ENCODE measurements around the gene CLIP3.
"Not testable (repeated sequence)": the region's sequence is repeated elsewhere in the genome, so short reads cannot be mapped to it uniquely, and the experiment has no call there.

The CLIP3 gene

DNA sequence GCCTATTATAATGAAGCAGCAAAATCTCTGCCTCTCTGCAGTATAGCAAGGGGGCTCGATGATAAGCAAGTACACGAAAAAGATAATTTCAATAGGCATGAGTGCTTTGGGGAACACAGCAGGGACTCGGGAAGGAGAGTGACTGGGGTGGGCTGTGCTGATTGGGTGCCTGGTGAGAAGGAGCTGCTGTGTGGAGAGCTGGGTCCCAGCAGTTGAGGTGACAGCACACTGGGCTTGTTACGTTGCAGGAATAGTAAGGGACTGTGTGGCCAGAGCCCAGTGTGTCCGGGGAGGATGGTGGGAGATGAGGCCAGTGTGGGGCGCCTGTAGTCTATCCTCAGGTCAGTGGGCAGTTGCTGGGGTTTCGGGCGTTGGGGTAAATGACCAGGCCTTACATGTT lies 39.4 kb upstream of the CLIP3 start:
- Histone ChIP-seq H3K27ac (no peak overlapping the region), H3K4me3 (ENCODE audit: low read depth in 1 of 2, low read length in 1 of 2) (no peak overlapping the region), H3K4me1 (ENCODE audit: control insufficient read depth in 1 of 2, insufficient read depth in 1 of 2, low read depth in 1 of 2, low read length in 1 of 2) (no peaks in the 10 kb centered on the region), H3K36me3 (peaks cover 72% of the 10 kb centered on the region), H3K9me3 (no peaks in the 10 kb centered on the region), H3K27me3 (no peaks in the 10 kb centered on the region)
- TF ChIP-seq, protein P1, sequence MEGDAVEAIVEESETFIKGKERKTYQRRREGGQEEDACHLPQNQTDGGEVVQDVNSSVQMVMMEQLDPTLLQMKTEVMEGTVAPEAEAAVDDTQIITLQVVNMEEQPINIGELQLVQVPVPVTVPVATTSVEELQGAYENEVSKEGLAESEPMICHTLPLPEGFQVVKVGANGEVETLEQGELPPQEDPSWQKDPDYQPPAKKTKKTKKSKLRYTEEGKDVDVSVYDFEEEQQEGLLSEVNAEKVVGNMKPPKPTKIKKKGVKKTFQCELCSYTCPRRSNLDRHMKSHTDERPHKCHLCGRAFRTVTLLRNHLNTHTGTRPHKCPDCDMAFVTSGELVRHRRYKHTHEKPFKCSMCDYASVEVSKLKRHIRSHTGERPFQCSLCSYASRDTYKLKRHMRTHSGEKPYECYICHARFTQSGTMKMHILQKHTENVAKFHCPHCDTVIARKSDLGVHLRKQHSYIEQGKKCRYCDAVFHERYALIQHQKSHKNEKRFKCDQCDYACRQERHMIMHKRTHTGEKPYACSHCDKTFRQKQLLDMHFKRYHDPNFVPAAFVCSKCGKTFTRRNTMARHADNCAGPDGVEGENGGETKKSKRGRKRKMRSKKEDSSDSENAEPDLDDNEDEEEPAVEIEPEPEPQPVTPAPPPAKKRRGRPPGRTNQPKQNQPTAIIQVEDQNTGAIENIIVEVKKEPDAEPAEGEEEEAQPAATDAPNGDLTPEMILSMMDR (IDR thresholded peaks at IDR 0.05): no peak

DNA sequence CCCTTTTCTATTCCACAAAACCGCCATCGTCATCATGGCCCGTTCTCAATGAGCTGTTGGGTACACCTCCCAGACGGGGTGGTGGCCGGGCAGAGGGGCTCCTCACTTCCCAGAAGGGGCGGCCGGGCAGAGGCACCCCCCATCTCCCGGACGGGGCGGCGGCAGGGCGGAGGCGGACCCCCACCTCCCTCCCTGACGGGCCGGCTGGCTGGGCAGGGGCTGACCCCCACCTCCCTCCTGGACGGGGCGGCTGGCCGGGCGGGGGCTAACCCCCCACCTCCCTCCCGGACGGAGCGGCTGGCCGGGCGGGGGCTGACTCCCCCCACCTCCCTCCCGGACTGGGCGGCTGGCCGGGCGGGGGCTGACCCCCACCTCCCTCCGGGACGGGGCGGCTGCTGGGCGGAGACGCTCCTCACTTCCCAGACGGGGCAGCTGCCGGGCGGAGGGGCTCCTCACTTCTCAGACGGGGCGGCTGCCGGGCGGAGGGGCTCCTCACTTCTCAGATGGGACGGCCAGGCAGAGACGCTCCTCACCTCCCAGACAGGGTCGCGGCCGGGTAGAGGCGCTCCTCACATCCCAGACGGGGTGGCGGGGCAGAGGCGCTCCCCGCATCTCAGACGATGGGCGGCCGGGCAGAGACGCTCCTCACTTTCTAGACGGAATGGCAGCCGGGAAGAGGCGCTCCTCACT lies 36.3 kb upstream of the CLIP3 start:
- not testable (repeated sequence) for H3K27me3 ChIP-seq; H3K27ac ChIP-seq; H3K4me3 ChIP-seq (ENCODE audit: low read depth in 1 of 2, low read length in 1 of 2); H3K9me3 ChIP-seq; H3K4me1 ChIP-seq (ENCODE audit: control insufficient read depth in 1 of 2, insufficient read depth in 1 of 2, low read depth in 1 of 2, low read length in 1 of 2)
- H3K36me3 ChIP-seq: peaks cover 78% of the 10 kb centered on the region

DNA sequence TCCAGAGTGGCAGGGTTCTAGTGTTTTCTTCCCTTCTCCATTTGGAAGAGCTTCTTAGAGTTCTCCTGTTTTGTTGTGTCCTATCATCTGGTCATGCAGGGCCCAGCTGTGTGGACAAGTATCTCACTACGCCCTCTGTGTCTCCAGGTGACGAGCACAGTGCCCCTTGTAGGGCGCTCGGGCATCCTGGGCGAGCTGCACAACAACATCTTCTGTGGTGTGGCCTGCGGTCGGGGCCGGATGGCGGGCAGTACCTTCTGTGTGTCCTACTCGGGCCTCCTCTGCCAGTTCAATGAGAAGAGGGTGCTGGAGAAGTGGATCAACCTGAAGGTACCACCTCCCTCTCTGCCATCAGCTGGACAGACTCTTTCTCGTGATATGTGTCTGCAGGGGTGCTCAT lies 35.0 kb upstream of the CLIP3 start:
- TF ChIP-seq, protein P1 (IDR thresholded peaks at IDR 0.05): no peak
- H3K36me3 ChIP-seq: peaks cover 65% of the 10 kb centered on the region
- no peaks in the 10 kb centered on the region for H3K9me3 ChIP-seq
- no peak overlapping the region for H3K27ac ChIP-seq
- H3K27me3 ChIP-seq: no peaks in the 10 kb centered on the region
- no peaks in the 10 kb centered on the region for H3K4me1 ChIP-seq (ENCODE audit: control insufficient read depth in 1 of 2, insufficient read depth in 1 of 2, low read depth in 1 of 2, low read length in 1 of 2)
- no peak overlapping the region for H3K4me3 ChIP-seq (ENCODE audit: low read depth in 1 of 2, low read length in 1 of 2)

DNA sequence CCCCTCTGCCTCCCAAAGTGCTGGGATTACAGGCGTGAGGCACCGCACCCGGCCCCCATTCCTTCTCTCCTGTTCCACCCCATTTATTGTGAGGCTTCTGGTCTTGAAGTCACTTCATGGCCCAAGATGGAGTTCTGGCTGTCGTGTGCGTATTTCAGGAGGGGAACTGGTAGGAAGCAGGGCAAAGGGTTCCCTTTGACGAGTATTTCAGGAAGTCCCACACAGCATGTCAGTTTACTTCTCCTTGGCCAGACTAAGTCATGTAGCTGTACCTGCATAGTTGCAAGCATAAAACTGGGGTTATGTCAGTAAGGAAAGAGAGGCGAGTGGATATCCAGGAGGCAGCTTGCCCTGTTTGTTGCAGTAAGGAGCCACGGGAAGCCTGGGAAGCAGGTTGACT lies 32.2 kb upstream of the CLIP3 start:
- no peaks in the 10 kb centered on the region for H3K27me3 ChIP-seq
- H3K4me1 ChIP-seq (ENCODE audit: control insufficient read depth in 1 of 2, insufficient read depth in 1 of 2, low read depth in 1 of 2, low read length in 1 of 2): no peaks in the 10 kb centered on the region
- no peaks in the 10 kb centered on the region for H3K9me3 ChIP-seq
- no peak overlapping the region for H3K4me3 ChIP-seq (ENCODE audit: low read depth in 1 of 2, low read length in 1 of 2)
- H3K27ac ChIP-seq: no peak overlapping the region
- TF ChIP-seq, protein P1 (IDR thresholded peaks at IDR 0.05): no peak
- peaks cover 45% of the 10 kb centered on the region for H3K36me3 ChIP-seq

DNA sequence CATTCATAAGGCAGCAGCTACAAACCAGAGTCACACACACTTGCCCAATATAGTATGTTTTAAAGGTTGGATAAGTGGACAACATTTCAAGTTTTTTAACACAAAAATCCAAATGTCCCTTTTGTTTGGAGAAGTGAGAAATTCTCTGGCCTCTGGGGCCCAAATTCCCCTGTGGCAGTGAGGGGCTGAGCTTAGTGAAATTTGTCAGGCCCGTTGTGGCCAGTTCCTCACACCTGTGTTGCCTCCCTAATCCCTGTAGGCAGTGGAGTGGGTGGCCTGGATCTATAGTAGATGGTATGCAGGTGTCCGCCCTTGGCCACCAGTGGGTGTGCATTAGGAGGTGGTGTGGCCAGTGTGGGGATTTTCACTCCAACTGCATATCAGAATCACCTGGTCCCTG lies 28.7 kb upstream of the CLIP3 start:
- no peak overlapping the region for H3K27ac ChIP-seq
- TF ChIP-seq, protein P1 (IDR thresholded peaks at IDR 0.05): no peak

DNA sequence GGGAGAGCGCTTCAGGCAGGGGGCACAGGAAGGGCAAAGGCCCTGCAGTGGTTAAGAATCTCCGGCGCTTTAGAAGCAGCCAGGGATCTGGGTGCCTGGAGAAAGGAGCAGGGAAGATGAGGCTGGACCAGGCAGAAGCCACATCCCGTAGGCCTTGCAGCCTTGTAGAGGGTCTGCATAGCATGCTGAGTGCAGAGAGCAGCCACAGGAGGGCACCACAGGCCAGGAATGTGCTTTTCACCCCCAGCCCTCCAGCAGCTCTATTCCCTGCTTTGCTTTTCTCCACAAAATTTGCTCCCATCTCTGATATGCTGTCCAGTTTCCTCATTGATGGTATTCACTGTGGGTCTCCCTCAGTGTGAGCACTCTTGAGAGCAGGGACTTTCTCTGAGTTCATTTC lies 27.8 kb upstream of the CLIP3 start:
- peaks cover 4 to 6% of the 10 kb centered on the region in 2 experiments for H3K4me1 ChIP-seq (ENCODE audit: control insufficient read depth in 1 of 2, insufficient read depth in 1 of 2, low read depth in 1 of 2, low read length in 1 of 2)
- peaks cover 20% of the 10 kb centered on the region for H3K36me3 ChIP-seq
- TF ChIP-seq, protein P1 (IDR thresholded peaks at IDR 0.05): no peak
- H3K9me3 ChIP-seq: no peaks in the 10 kb centered on the region
- H3K27me3 ChIP-seq: no peaks in the 10 kb centered on the region
- H3K4me3 ChIP-seq (ENCODE audit: low read depth in 1 of 2, low read length in 1 of 2): no peak overlapping the region
- no peak overlapping the region for H3K27ac ChIP-seq

More for the DNA sequence above, 28.7 kb upstream of the CLIP3 start:
- peaks cover 30% of the 10 kb centered on the region for H3K36me3 ChIP-seq
- no peaks in the 10 kb centered on the region for H3K27me3 ChIP-seq
- no peaks in the 10 kb centered on the region for H3K9me3 ChIP-seq
- H3K4me1 ChIP-seq (ENCODE audit: control insufficient read depth in 1 of 2, insufficient read depth in 1 of 2, low read depth in 1 of 2, low read length in 1 of 2): no peaks in the 10 kb centered on the region
- no peak overlapping the region for H3K4me3 ChIP-seq (ENCODE audit: low read depth in 1 of 2, low read length in 1 of 2)

All from neutrophil (primary cell).